ENCODE data around the gene TMEM205. TPM values are rescaled to one million over a fixed set of nuclear protein-coding genes. Genes with fewer than 3 reads are reported as not detected.

The TMEM205 gene
- total and polyA plus RNA-seq, 2 of the 8 experiments (the other 6 are each of a cell fraction or from before 2014, with no cell fraction given): 73.5 to 423 TPM

DNA sequence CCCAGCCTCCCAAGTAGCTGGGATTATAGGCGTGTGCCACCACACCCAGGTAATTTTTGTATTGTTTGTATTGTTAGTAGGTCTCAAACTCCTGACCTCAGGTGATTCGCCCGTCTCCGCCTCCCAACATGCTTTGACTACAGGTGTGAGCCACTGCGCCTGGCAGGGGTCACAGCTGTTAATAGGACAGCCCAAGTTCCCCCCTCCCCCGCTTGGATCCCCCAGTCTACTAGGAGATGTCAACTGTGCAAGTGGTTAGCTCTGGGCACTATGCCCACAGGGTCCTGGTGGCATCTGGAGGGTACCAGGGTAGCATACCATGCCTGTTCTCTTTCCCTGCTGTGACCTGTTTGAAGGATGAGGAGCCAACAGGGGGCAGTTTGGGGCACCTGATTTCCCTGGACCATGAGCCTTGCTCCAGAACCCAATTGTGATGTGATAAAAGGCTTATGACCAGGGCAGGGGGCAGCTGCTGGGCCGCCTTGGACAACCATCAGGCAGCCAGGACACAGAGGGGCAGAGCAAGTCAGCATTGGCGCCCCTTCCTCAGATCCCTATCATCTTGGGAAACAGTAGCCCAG, 50.3 kb downstream of the TMEM205 start, which contains the start of gene TSPAN16:
Gene TSPAN16, plus strand, starts transcription at position 496 of the 581 bp plus-strand sequence. CDS start 138 bp downstream, outside the sequence.
- Histone ChIP-seq H3K9ac (replicated peaks in 1 of 4; ENCODE audit: extremely low read depth in 1 of 4, low read depth in 3 of 4, low read length in 3 of 4) (no peak within 1 kb of the TSS), H4K91ac (replicated peaks; ENCODE audit: insufficient read length, low read length) (no peak within 1 kb of the TSS), H3K79me1 (ENCODE audit: low read depth, low read length) (no peaks in the 10 kb centered on the region), H3K27ac (ENCODE audit: low read depth, low read length) (no peak within 1 kb of the TSS), H4K5ac (ENCODE audit: insufficient read length, low read depth, low read length) (no peak within 1 kb of the TSS), H2BK120ac (replicated peaks; ENCODE audit: low read depth, low read length) (no peak within 1 kb of the TSS), H2AFZ (ENCODE audit: low read length) (peak within 1 kb of the TSS; percentile 66; the same call in 1 of the 2 replicates), H3K4me2 (ENCODE audit: insufficient read depth in 1 of 2, low read depth in 2 of 2, low read length in 2 of 2) (no peak within 1 kb of the TSS; a peak in 1 of 4 replicates), H3K23ac (ENCODE audit: insufficient read length) (no peak within 1 kb of the TSS), H3K4ac (replicated peaks; ENCODE audit: insufficient read length, low read depth, low read length) (no peak within 1 kb of the TSS), H3K4me3 (ENCODE audit: extremely low read depth in 1 of 4, insufficient read depth in 2 of 4, low read depth in 3 of 4, low read length in 4 of 4) (no peak within 1 kb of the TSS), H3K14ac (ENCODE audit: insufficient read length) (no peak within 1 kb of the TSS), H2BK5ac (ENCODE audit: low read depth, low read length) (no peak within 1 kb of the TSS; the same call in 1 of the 2 replicates), H3K36me3 (ENCODE audit: control insufficient read depth in 2 of 4, insufficient read depth in 4 of 4, low read length in 3 of 4) (no peaks in the 10 kb centered on the region), H3K4me1 (replicated peaks in 1 of 4; ENCODE audit: control insufficient read depth in 3 of 4, insufficient read depth in 4 of 4, low read length in 3 of 4) (peaks cover 2 to 6% (median 2%) of the 10 kb centered on the region in 4 experiments; a peak in 5 of 7 replicates), H3K18ac (ENCODE audit: extremely low read depth, low read length) (no peak within 1 kb of the TSS), H3K79me2 (ENCODE audit: control insufficient read depth in 1 of 2, insufficient read depth in 2 of 2, low read length in 2 of 2) (no peaks in the 10 kb centered on the region), H3K27me3 (replicated peaks in 1 of 4; ENCODE audit: control insufficient read depth in 3 of 4, extremely low read depth in 1 of 4, insufficient read depth in 3 of 4, low read length in 3 of 4) (no peaks in the 10 kb centered on the region; a peak in 2 of 7 replicates), H2AK5ac (ENCODE audit: low read depth, low read length) (no peak within 1 kb of the TSS), H2BK15ac (ENCODE audit: low read length) (no peak within 1 kb of the TSS), H3K9me3 (ENCODE audit: insufficient read depth in 2 of 2, low read depth in 1 of 2, low read length in 1 of 2) (no peaks in the 10 kb centered on the region), H3K23me2 (ENCODE audit: low read depth, low read length) (no peaks in the 10 kb centered on the region), H2BK20ac (ENCODE audit: low read length) (no peak within 1 kb of the TSS), H3K56ac (replicated peaks; ENCODE audit: insufficient read length, low read depth, low read length) (no peak within 1 kb of the TSS), H4K8ac (ENCODE audit: extremely low read depth, insufficient read depth, low read length) (0 out of 2 replicates have a peak within 1 kb of the TSS, but pooled peaks have one; percentile 58), H4K20me1 (replicated peaks in 1 of 2; ENCODE audit: control insufficient read depth in 1 of 2, insufficient read depth in 2 of 2, low read length in 2 of 2) (no peaks in the 10 kb centered on the region), H2BK12ac (ENCODE audit: low read depth, low read length) (peak within 1 kb of the TSS; percentile 39; the same call in 1 of the 2 replicates)
- ChIA-PET CTCF (ENCODE audit: partially characterized antibody) (interaction anchor here (1.0 to 4.7 kb wide), 17 partner anchors 9 to 150 kb away, joined by 3 to 20 read pairs (median 4); partner anchors contain the start of genes CCDC159, RAB3D, SWSAP1 and TMEM205), POLR2A (ENCODE audit: partially characterized antibody) (interaction anchor here (0.9 to 1.3 kb wide), 2 partner anchors 12 to 79 kb away, joined by 3 to 4 read pairs; no protein-coding TSS in a partner anchor)
- no peak for FAIRE-seq
- DNase-seq (ENCODE audit: low read depth in 1 of 2, low spot score in 2 of 2): no peak
- 83% methylated on average over 8 of the region's 8 CpGs; no CpG with 5 or more reads in 1 of the 2 experiments for WGBS, 2 experiments (ENCODE audit: extremely low coverage in 1 of 2, insufficient coverage in 1 of 2, insufficient read length in 1 of 2, insufficient replicate concordance in 2 of 2, low coverage in 1 of 2, low lambda C conversion rate in 2 of 2, missing lambda C conversion rate in 1 of 2)
- TF ChIP-seq, protein P1, sequence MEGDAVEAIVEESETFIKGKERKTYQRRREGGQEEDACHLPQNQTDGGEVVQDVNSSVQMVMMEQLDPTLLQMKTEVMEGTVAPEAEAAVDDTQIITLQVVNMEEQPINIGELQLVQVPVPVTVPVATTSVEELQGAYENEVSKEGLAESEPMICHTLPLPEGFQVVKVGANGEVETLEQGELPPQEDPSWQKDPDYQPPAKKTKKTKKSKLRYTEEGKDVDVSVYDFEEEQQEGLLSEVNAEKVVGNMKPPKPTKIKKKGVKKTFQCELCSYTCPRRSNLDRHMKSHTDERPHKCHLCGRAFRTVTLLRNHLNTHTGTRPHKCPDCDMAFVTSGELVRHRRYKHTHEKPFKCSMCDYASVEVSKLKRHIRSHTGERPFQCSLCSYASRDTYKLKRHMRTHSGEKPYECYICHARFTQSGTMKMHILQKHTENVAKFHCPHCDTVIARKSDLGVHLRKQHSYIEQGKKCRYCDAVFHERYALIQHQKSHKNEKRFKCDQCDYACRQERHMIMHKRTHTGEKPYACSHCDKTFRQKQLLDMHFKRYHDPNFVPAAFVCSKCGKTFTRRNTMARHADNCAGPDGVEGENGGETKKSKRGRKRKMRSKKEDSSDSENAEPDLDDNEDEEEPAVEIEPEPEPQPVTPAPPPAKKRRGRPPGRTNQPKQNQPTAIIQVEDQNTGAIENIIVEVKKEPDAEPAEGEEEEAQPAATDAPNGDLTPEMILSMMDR (IDR thresholded peaks at IDR 0.05; ENCODE audit: control extremely low read depth in 1 of 3, insufficient read depth in 1 of 3, low read depth in 1 of 3, low read length in 3 of 3): peak in 2 of 3 experiments; percentile 36 to 37; a peak in 3 of 4 replicates
- TF ChIP-seq TBP (IDR thresholded peaks at IDR 0.05; ENCODE audit: low read depth, low read length): no peak
- TF ChIP-seq GABPA (IDR thresholded peaks at IDR 0.05; ENCODE audit: borderline replicate concordance, insufficient read depth, low read length): no peak
- no peak for TF ChIP-seq RXRA (IDR thresholded peaks at IDR 0.05; ENCODE audit: insufficient read depth, low read depth, low read length)
- TF ChIP-seq, protein P2, sequence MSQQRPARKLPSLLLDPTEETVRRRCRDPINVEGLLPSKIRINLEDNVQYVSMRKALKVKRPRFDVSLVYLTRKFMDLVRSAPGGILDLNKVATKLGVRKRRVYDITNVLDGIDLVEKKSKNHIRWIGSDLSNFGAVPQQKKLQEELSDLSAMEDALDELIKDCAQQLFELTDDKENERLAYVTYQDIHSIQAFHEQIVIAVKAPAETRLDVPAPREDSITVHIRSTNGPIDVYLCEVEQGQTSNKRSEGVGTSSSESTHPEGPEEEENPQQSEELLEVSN (IDR thresholded peaks at IDR 0.05): no peak
- TF ChIP-seq EZH2 (IDR thresholded peaks at IDR 0.05; ENCODE audit: low read depth, low read length, severe bottlenecking): no peak
- no peak for TF ChIP-seq TCF12 (IDR thresholded peaks at IDR 0.05; ENCODE audit: low read depth, low read length)
- TF ChIP-seq NRF1 (IDR thresholded peaks at IDR 0.05; ENCODE audit: low read depth, low read length): no peak
- TF ChIP-seq SP4 (IDR thresholded peaks at IDR 0.05; ENCODE audit: low read length): no peak
